Mammary epithelial cell (primary cell): ENCODE results near the gene COG8.
"Not testable (repeated sequence)": the region's sequence is repeated elsewhere in the genome, so short reads cannot be mapped to it uniquely, and the experiment has no call there.

Experiments
- EZH2 ChIP-seq: IDR thresholded peaks from 2 replicates; pipeline ENCODE4 v1.6.1; 2012; ENCODE audit warnings: low read length, inconsistent platforms, borderline replicate concordance
- TF ChIP-seq, protein P1 (sequence below), 2 donors: IDR thresholded peaks in 1 of 2; conservative IDR thresholded peaks in 1 of 2; 2 replicates each; pipeline ENCODE4 v1.5.1; 2011 to 2012; ENCODE audit warnings: inconsistent platforms in 2 of 2, low read length in 2 of 2, mild to moderate bottlenecking in 2 of 2, control low read depth in 1 of 2, low read depth in 1 of 2; ENCODE audit not compliant: insufficient read depth in 1 of 2; ENCODE audit errors: extremely low read depth in 1 of 2

DNA sequence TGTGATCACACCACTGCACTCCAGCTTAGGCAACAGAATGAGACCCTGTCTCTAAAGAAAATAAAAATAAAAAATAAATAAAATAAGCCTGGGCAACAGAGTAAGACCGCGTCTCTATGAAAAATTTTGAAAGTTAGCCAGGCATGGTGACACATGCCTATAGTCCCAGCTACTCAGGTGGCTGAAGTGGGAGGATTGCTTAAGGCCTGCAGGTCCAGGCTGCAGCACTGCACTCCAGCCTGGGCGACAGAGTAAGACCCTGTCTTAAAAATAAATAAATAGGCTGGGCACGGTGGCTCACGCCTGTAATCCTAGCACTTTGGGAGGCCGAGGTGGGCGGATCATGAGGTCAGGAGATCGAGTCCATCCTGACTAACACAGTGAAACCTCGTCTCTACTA, 47.7 kb downstream of the COG8 start:
- TF ChIP-seq, protein P1, sequence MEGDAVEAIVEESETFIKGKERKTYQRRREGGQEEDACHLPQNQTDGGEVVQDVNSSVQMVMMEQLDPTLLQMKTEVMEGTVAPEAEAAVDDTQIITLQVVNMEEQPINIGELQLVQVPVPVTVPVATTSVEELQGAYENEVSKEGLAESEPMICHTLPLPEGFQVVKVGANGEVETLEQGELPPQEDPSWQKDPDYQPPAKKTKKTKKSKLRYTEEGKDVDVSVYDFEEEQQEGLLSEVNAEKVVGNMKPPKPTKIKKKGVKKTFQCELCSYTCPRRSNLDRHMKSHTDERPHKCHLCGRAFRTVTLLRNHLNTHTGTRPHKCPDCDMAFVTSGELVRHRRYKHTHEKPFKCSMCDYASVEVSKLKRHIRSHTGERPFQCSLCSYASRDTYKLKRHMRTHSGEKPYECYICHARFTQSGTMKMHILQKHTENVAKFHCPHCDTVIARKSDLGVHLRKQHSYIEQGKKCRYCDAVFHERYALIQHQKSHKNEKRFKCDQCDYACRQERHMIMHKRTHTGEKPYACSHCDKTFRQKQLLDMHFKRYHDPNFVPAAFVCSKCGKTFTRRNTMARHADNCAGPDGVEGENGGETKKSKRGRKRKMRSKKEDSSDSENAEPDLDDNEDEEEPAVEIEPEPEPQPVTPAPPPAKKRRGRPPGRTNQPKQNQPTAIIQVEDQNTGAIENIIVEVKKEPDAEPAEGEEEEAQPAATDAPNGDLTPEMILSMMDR (conservative IDR thresholded peaks at IDR 0.05 in 1 of 2, IDR thresholded peaks at IDR 0.05 in 1 of 2; ENCODE audit: extremely low read depth in 1 of 2, insufficient read depth in 1 of 2, low read depth in 1 of 2, low read length in 2 of 2), result not testable (repeated sequence)
- not testable (repeated sequence) for TF ChIP-seq EZH2
